ENCODE results near the gene KCNN4.

The KCNN4 gene

GRCh38 chr19:43748205-43748594 is 32.6 kb downstream of the KCNN4 start:
- DNase-seq = no peak

GRCh38 chr19:43747557-43748204 is 33.1 kb downstream of the KCNN4 start:
- no peak for DNase-seq

- DNase-seq = no peak
These were observed 37.7 kb downstream of the KCNN4 start for GRCh38 chr19:43743059-43743458.

GRCh38 chr19:43741075-43741825 is 39.5 kb downstream of the KCNN4 start:
- no peak for DNase-seq

GRCh38 chr19:43739439-43740235 is 41.1 kb downstream of the KCNN4 start:
- no peak for DNase-seq

GRCh38 chr19:43738780-43739211 is 42.0 kb downstream of the KCNN4 start:
- no peak for DNase-seq

GRCh38 chr19:43735957-43736356 is 44.8 kb downstream of the KCNN4 start:
- no peak for DNase-seq

GRCh38 chr19:43735013-43735412 is 45.8 kb downstream of the KCNN4 start:
- DNase-seq = no peak

GRCh38 chr19:43731846-43732245 is 48.9 kb downstream of the KCNN4 start:
- DNase-seq = no peak

GRCh38 chr19:43731346-43731745 is 49.4 kb downstream of the KCNN4 start:
- no peak for DNase-seq

- DNase-seq = no peak
These were observed 50.9 kb downstream of the KCNN4 start for GRCh38 chr19:43729919-43730318.

- no peak for DNase-seq
These were observed 53.2 kb downstream of the KCNN4 start for GRCh38 chr19:43727593-43727853.

- DNase-seq = no peak
These were observed 53.8 kb downstream of the KCNN4 start for GRCh38 chr19:43726736-43727592.

- DNase-seq = no peak
These were observed 55.3 kb downstream of the KCNN4 start for GRCh38 chr19:43725468-43725867.

GRCh38 chr19:43724896-43725295 is 55.9 kb downstream of the KCNN4 start:
- DNase-seq = no peak

- DNase-seq = no peak
These were observed 57.2 kb downstream of the KCNN4 start for GRCh38 chr19:43723588-43723987.

- no peak for DNase-seq
These were observed 59.2 kb downstream of the KCNN4 start for GRCh38 chr19:43721469-43722048.

- DNase-seq = no peak
These were observed 59.8 kb downstream of the KCNN4 start for GRCh38 chr19:43720936-43721335.

GRCh38 chr19:43719918-43720317 is 60.9 kb downstream of the KCNN4 start:
- no peak for DNase-seq

GRCh38 chr19:43719378-43719868 is 61.4 kb downstream of the KCNN4 start:
- DNase-seq = no peak

- no peak for DNase-seq
These were observed 62.0 kb downstream of the KCNN4 start for GRCh38 chr19:43718627-43719377.

Measured in stimulated activated CD4-positive, alpha-beta T cell treated with anti-CD3 and anti-CD28 coated beads, Interleukin-2, amount 100 ng/mL, for 48 hours (primary cell).